SK-N-MC (cell line): ENCODE measurements around the gene MAGED1.

Experiments used
- EZH2 ChIP-seq: fragments of 200-600 bp; sonication (generic); IDR thresholded peaks from one replicate; pipeline ENCODE4 v1.6.1; 2017; ENCODE audit warnings: antibody characterized with exemption
- POLR2AphosphoS5 ChIP-seq: IDR thresholded peaks from 2 replicates; pipeline ENCODE4 v1.6.1; 2012; ENCODE audit warnings: mild to moderate bottlenecking, low read depth, low read length, borderline replicate concordance

DNA sequence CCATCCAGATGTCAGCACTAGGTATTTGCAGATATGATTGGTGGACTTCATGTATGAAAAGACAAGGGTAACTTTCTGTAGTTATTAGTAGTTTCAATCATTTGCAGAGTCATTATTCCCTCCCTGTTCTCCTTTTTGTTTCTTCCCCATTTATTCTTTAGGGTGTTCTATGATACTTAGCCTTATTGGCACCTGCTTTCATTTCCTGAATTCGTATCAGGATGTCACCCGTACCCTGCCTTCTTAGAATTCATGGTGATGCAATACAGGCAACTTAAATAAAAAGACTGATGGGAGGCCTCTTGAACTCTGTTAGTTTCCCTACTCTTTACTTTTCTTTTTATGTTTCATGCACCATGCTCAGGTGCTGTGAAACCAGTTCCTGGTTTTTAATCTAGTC is 24.2 kb downstream of the MAGED1 start:
- TF ChIP-seq POLR2AphosphoS5 (no peak), EZH2 (no peak)
